Panc1 (cell line): Measurements from ENCODE around the gene FAM83B.

Experiments used
- POLR2AphosphoS5 ChIP-seq: IDR thresholded peaks from 2 replicates; pipeline ENCODE4 v1.6.1; 2012; ENCODE audit warnings: mild to moderate bottlenecking, low read depth, low read length, moderate library complexity
- TF ChIP-seq, protein P1 (sequence below): fragments of 450-650 bp; IDR thresholded peaks from 2 replicates; pipeline ENCODE4 v1.5.1; 2017; ENCODE audit warnings: mild to moderate bottlenecking

GRCh38 chr6:54899442-54899841, 52.9 kb downstream of the FAM83B start:
- TF ChIP-seq, protein P1, sequence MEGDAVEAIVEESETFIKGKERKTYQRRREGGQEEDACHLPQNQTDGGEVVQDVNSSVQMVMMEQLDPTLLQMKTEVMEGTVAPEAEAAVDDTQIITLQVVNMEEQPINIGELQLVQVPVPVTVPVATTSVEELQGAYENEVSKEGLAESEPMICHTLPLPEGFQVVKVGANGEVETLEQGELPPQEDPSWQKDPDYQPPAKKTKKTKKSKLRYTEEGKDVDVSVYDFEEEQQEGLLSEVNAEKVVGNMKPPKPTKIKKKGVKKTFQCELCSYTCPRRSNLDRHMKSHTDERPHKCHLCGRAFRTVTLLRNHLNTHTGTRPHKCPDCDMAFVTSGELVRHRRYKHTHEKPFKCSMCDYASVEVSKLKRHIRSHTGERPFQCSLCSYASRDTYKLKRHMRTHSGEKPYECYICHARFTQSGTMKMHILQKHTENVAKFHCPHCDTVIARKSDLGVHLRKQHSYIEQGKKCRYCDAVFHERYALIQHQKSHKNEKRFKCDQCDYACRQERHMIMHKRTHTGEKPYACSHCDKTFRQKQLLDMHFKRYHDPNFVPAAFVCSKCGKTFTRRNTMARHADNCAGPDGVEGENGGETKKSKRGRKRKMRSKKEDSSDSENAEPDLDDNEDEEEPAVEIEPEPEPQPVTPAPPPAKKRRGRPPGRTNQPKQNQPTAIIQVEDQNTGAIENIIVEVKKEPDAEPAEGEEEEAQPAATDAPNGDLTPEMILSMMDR: no peak
- TF ChIP-seq POLR2AphosphoS5: no peak
